Inferior parietal cortex (tissue), 1 donor: ENCODE data around the gene ARRDC4.
"Not testable (repeated sequence)": the region's sequence is repeated elsewhere in the genome, so short reads cannot be mapped to it uniquely, and the experiment has no call there.

Source experiments
- DNase-seq: peaks from one replicate; pipeline ENCODE4 v3.0.0-alpha.2; 2016; ENCODE audit errors: extremely low spot score

ARRDC4 gene

GRCh38 chr15:97966924-97967620 is 6.6 kb downstream of the ARRDC4 start:
- DNase-seq = no peak

GRCh38 chr15:97967881-97968280 is 7.4 kb downstream of the ARRDC4 start:
- no peak for DNase-seq

GRCh38 chr15:97968380-97968779 is 7.9 kb downstream of the ARRDC4 start:
- DNase-seq = no peak

DNA sequence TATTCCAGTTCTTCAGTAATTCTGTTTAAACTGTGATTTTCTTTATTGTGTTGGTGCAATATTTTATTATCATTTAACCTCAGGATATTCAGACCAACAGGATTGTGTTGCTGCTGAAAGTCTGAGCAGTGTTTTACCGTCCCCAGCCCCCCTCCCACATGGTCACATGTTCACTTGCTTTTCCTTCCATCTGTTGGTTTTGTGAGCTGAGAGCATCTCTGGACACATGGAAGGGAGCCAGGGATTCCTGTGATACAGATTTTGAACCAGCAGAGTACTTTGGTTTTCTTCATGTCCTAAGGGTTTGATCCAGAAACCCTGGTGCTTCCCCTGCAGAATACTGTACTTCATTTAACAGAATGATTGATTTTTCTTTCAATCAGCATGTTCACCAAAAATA is 11.9 kb downstream of the ARRDC4 start:
- DNase-seq = no peak

DNA sequence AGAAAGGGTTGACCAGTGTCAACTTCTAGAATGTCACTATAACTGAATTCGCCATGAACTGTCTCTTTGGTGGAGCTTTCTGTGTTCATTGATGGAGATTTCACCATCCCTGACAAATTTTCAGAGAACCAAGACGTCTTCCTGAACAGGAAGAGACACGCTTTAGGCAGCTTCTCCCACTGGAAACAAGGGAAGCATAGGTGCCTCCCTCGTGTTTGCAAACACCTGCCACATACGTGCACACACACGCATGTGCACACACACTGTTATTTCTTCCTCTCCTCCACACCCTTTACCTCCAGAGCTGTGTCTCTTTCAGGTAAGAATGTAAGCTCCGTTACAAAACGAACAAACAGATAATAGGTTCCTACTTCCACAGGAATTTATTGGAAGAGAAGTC is 15.6 kb downstream of the ARRDC4 start:
- DNase-seq = no peak

GRCh38 chr15:97976766-97977503 is 16.4 kb downstream of the ARRDC4 start:
- no peak for DNase-seq

DNA sequence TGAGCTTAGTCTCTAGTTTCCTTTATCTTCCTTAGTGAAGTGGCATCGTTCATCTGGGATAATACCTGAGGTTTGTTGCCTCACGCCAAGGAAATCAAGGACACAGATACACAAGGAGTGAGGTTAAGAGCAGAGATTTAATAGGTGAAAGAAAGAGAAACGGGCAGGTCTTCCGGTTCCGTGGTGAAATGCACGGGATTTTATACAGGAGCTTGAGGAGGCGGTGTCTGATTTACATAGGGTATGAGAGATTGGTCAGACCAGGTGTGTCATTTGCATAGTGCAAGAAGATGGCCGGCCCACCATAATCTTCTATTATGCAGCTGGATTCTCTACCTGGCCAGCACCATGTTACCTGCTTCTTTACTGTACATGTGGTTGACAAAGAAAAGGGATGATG is 17.2 kb downstream of the ARRDC4 start:
- no peak for DNase-seq

DNA sequence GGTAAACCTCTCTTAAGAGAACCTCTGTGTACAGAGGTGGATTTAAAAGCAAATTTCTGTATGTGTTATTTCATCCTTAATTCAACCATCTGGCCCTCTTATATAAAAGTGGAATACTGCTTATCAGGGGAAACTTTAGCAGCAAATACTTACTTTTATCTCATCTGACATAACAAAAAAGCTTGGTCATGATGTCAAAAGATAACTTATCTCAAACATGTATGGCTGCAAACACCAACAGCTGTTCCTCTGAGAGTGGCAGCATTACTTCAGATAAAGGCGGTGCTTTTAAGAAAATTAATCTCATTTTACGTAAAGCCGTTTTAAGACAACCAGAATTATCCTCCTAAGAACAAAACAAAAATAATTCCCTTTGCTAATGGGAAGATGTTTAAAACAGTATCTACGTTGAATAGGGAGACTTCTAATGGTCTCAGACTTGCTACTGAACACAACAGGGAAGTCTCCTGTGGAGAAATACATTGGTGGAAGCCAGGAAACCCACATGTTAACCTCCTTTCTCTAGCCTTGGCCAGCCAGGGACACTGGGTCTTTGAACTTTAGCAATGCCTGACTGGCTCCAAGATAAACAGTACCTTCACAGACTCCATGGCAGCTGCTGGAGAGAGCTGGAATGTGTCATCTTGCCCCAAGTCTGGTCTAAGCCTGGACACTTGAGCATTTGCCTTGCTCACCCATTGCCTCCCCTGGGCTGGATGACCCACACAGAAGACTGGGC is 18.1 kb downstream of the ARRDC4 start:
- no peak for DNase-seq

DNA sequence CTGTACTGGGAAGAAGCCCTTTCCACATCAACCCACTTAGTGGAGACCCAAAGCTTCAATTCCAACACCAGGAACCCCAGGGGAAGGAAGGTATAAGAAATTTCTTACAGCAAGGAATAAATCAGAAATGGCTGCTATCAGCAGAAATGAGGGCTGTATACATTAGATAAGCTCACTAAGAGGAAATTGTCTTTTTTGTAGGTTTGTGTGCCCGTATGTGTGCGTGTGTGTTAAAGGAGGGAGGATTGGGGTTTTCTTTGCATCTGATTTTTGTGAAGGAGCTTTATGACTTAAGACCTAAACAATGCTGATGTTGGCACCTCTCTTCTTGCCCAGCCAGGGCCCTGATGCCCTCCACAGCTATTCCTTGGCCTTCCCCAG is 18.6 kb downstream of the ARRDC4 start:
- no peak for DNase-seq

- DNase-seq = no peak
Measured at GRCh38 chr15:97981058-97981457, 20.6 kb downstream of the ARRDC4 start.

- DNase-seq = no peak
Measured at GRCh38 chr15:97981758-97982157, 21.3 kb downstream of the ARRDC4 start.

DNA sequence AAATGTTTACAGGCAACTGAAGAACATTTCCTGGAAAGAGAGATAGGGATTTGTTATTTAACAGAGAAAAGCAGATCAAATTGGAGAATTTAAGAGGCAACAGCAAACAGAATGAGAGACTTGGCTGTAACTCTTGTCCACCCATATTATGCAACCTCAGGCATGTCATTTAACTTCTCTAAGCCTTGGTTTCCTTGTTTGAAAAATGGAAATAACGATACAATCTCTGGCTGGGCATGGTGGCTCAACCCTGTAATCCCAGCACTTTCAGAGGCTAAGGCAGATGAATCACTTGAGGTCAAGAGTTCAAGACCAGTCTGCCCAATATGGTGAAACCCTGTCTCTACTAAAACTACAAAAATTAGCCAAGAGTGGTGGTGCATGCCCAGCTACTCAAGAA is 23.7 kb downstream of the ARRDC4 start:
- DNase-seq = no peak

- not testable (repeated sequence) for DNase-seq
Measured at GRCh38 chr15:97985979-97986378, 25.5 kb downstream of the ARRDC4 start.

GRCh38 chr15:97986781-97987180 is 26.3 kb downstream of the ARRDC4 start:
- DNase-seq = no peak

- DNase-seq = no peak
Measured at GRCh38 chr15:97989299-97989698, 28.8 kb downstream of the ARRDC4 start.

DNA sequence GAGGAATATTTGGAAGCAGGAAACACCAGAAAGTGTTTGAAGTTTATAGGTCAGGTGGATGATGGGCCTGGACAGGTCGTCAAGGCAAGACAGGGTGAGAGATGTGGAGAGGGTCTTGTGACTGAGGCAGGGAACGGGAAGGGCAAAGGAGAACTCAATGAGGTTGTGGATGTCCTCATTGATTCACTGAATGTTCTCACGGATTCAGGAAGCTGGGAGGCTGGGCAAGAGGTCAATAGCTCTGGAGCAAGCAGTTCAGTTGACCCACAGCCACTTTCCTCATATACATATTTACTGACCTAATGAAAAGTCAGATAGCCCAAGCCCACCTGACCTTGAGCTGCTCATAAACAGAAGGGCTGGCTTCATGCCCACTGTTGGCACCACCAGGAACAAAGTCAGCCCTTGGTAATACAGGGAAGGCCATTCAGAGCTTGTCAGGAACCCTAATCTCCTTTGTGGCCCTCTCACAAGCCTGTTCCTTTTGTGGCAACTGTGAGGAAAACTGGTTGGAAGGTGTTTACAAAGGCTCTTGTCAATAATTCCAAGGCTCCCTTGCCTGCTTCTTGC is 31.6 kb downstream of the ARRDC4 start:
- DNase-seq = no peak

DNA sequence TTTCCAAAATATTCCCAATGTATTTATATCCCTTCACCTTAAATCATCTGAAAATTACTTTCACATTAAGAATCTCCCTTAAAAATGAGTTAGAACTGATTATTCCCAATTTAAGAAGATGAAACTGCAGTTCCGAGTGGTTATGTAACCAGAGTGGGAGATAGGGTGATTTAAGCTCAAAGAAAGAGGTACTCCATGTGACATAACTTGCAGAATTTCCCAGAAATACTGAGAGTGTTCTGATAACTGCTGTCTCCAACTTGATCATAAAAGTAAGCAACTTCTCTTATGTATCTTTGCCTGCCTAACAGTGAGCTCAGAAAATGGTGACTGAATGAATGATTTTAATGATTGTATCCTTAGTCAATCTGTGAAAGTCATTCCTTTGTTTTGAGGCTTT is 32.3 kb downstream of the ARRDC4 start:
- DNase-seq = no peak

GRCh38 chr15:97993310-97993738 is 32.8 kb downstream of the ARRDC4 start:
- no peak for DNase-seq

DNA sequence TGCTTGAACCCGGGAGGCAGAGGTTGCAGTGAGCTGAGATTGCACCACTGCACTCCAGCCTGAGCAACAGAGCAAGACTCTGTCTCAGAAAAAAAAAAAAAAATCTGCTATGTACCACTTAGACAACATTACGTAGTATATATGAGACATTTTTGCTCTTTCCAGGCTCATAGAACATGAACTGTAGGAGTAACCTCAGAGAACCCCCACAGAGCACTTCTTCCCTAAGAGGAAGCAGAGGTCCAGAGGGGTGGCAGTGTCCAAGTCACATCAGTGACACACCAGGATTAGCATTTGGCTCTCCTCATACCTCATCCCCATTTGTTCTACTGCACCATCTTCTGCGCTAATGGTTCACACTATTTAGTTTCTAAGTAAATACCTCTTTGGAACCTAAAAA is 33.7 kb downstream of the ARRDC4 start:
- no peak for DNase-seq

- DNase-seq = no peak
Measured at GRCh38 chr15:97995192-97995591, 34.7 kb downstream of the ARRDC4 start.

- no peak for DNase-seq
Measured at GRCh38 chr15:97995881-97996603, 35.5 kb downstream of the ARRDC4 start.
